ENCODE measurements around the gene SMG1. TPM values are rescaled to one million over a fixed set of nuclear protein-coding genes. Genes with fewer than 3 reads are reported as not detected.

SMG1 gene
- total and polyA plus RNA-seq, 2 of the 13 experiments (the other 11 are each of a cell fraction or from before 2014, with no cell fraction given), result 48.7 to 53.7 TPM

- TF ChIP-seq, protein P1, sequence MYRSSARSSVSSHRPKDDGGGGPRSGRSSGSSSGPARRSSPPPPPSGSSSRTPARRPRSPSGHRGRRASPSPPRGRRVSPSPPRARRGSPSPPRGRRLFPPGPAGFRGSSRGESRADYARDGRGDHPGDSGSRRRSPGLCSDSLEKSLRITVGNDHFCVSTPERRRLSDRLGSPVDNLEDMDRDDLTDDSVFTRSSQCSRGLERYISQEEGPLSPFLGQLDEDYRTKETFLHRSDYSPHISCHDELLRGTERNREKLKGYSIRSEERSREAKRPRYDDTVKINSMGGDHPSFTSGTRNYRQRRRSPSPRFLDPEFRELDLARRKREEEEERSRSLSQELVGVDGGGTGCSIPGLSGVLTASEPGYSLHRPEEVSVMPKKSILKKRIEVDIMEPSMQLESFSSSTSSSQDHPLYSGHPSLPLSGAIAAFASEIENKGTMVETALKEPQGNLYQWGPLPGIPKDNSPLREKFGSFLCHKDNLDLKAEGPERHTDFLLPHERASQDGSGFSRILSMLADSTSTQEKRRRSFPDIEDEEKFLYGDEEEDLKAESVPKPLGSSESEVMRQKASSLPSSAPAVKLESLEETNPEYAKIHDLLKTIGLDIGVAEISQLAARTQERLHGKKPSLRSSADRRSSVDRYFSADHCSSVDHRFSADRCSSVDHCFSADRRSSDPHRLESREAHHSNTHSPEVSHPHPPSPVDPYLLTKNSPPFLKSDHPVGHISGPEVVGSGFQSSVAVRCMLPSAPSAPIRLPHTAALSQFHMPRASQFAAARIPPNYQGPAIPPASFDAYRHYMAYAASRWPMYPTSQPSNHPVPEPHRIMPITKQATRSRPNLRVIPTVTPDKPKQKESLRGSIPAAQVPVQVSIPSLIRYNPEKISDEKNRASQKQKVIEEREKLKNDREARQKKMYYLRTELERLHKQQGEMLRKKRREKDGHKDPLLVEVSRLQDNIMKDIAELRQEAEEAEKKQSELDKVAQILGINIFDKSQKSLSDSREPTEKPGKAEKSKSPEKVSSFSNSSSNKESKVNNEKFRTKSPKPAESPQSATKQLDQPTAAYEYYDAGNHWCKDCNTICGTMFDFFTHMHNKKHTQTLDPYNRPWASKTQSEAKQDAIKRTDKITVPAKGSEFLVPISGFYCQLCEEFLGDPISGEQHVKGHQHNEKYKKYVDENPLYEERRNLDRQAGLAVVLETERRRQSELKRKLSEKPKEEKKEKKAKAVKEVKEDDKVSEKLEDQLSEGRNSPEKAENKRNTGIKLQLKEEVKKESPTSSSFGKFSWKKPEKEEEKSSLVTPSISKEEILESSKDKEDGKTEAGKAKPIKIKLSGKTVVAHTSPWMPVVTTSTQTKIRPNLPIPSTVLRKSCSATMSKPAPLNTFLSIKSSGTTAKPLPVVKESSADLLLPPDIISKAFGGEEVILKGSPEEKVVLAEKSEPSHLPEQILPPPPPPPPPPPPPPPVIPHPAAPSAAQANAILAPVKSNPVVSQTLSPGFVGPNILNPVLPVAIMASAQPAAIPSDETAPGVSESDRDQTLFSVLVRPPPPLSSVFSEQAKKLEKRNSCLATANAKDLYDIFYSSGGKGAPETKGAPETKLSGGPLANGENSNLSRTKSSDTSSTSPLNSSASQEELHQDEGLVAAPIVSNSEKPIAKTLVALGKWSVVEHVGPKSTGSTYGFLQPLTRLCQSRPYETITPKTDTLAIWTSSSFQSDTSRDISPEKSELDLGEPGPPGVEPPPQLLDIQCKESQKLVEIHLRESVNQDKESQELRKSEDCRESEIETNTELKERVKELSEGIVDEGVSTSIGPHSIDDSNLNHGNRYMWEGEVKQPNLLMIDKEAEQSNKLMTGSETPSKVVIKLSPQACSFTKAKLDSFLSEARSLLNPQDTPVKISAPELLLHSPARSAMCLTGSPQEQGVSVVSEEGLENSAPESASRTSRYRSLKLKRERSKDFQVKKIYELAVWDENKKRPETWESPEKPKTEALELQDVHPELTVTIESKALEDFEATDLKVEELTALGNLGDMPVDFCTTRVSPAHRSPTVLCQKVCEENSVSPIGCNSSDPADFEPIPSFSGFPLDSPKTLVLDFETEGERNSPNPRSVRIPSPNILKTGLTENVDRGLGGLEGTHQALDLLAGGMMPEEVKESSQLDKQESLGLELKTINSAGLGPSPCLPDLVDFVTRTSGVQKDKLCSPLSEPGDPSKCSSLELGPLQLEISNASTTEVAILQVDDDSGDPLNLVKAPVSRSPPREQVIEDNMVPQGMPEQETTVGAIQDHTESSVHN (CRISPR knock-in tag; IDR thresholded peaks at IDR 0.05), result 0 out of 2 replicates have a peak, but pooled peaks have one; percentile 50
- TF ChIP-seq ZNF234 (CRISPR knock-in tag; conservative IDR thresholded peaks at IDR 0.05) (no peak), ZSCAN30 (CRISPR knock-in tag; IDR thresholded peaks at IDR 0.05) (no peak), ZNF598 (CRISPR knock-in tag; IDR thresholded peaks at IDR 0.05; ENCODE audit: borderline replicate concordance) (no peak), ZNF567 (CRISPR knock-in tag; IDR thresholded peaks at IDR 0.05; ENCODE audit: borderline replicate concordance) (0 out of 2 replicates have a peak, but pooled peaks have one; percentile 55), ZNF180 (CRISPR knock-in tag; IDR thresholded peaks at IDR 0.05; ENCODE audit: borderline replicate concordance, low read depth) (no peak), ADNP (CRISPR knock-in tag; IDR thresholded peaks at IDR 0.05) (no peak), EED (CRISPR knock-in tag; IDR thresholded peaks at IDR 0.05) (no peak), RELA (CRISPR knock-in tag; IDR thresholded peaks at IDR 0.05) (no peak), DPF2 (CRISPR knock-in tag; IDR thresholded peaks at IDR 0.05; ENCODE audit: borderline replicate concordance, low read depth) (no peak), CCDC6 (CRISPR knock-in tag; IDR thresholded peaks at IDR 0.05) (no peak), ZNF124 (CRISPR knock-in tag; IDR thresholded peaks at IDR 0.05) (no peak), HOXA9 (CRISPR knock-in tag; IDR thresholded peaks at IDR 0.05; ENCODE audit: borderline replicate concordance) (no peak)
- TF ChIP-seq, protein P2, sequence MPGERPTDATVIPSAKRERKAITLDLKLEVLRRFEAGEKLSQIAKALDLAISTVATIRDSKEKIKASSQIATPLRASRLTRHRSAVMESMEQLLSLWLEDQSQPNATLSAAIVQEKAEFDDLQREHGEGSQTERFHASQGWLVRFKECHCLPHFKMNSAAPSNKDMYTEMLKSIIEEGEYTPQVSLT (CRISPR knock-in tag; IDR thresholded peaks at IDR 0.05; ENCODE audit: borderline replicate concordance, low read depth), result no peak
- TF ChIP-seq, protein P3, sequence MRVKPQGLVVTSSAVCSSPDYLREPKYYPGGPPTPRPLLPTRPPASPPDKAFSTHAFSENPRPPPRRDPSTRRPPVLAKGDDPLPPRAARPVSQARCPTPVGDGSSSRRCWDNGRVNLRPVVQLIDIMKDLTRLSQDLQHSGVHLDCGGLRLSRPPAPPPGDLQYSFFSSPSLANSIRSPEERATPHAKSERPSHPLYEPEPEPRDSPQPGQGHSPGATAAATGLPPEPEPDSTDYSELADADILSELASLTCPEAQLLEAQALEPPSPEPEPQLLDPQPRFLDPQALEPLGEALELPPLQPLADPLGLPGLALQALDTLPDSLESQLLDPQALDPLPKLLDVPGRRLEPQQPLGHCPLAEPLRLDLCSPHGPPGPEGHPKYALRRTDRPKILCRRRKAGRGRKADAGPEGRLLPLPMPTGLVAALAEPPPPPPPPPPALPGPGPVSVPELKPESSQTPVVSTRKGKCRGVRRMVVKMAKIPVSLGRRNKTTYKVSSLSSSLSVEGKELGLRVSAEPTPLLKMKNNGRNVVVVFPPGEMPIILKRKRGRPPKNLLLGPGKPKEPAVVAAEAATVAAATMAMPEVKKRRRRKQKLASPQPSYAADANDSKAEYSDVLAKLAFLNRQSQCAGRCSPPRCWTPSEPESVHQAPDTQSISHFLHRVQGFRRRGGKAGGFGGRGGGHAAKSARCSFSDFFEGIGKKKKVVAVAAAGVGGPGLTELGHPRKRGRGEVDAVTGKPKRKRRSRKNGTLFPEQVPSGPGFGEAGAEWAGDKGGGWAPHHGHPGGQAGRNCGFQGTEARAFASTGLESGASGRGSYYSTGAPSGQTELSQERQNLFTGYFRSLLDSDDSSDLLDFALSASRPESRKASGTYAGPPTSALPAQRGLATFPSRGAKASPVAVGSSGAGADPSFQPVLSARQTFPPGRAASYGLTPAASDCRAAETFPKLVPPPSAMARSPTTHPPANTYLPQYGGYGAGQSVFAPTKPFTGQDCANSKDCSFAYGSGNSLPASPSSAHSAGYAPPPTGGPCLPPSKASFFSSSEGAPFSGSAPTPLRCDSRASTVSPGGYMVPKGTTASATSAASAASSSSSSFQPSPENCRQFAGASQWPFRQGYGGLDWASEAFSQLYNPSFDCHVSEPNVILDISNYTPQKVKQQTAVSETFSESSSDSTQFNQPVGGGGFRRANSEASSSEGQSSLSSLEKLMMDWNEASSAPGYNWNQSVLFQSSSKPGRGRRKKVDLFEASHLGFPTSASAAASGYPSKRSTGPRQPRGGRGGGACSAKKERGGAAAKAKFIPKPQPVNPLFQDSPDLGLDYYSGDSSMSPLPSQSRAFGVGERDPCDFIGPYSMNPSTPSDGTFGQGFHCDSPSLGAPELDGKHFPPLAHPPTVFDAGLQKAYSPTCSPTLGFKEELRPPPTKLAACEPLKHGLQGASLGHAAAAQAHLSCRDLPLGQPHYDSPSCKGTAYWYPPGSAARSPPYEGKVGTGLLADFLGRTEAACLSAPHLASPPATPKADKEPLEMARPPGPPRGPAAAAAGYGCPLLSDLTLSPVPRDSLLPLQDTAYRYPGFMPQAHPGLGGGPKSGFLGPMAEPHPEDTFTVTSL (CRISPR knock-in tag; IDR thresholded peaks at IDR 0.05; ENCODE audit: borderline replicate concordance), result no peak
Measured at GRCh38 chr16:18788828-18789514, 137.2 kb downstream of the SMG1 start (continued).
